Mesenchymal stem cell (in vitro differentiated cells and primary cell): ENCODE measurements around the gene PLEK.

ENCODE experiments used
- DNase-seq: peaks from one replicate; pipeline ENCODE4 v3.0.0-alpha.2; 2013
- H2AFZ ChIP-seq: one replicate; pipeline ENCODE4 v1.6.1; 2013; ENCODE audit warnings: low read depth, mild to moderate bottlenecking, control low read depth, inconsistent platforms, low read length, moderate library complexity
- H2AK5ac ChIP-seq: 2 replicates; pipeline ENCODE4 v1.6.1; 2013; ENCODE audit warnings: low read length, moderate library complexity, mild to moderate bottlenecking, inconsistent platforms; ENCODE audit not compliant: severe bottlenecking
- H2BK120ac ChIP-seq: one replicate; pipeline ENCODE4 v1.6.1; 2013; ENCODE audit warnings: low read depth, mild to moderate bottlenecking, inconsistent platforms, low read length, moderate library complexity
- H2BK12ac ChIP-seq, 2 experiments: one replicate each; pipeline ENCODE4 v1.6.1; 2013; ENCODE audit warnings: inconsistent platforms in 2 of 2, low read length in 2 of 2, mild to moderate bottlenecking in 2 of 2, moderate library complexity in 2 of 2, control low read depth in 1 of 2
- H2BK15ac ChIP-seq: one replicate; pipeline ENCODE4 v1.6.1; 2013; ENCODE audit warnings: mild to moderate bottlenecking, low read depth, inconsistent platforms; ENCODE audit not compliant: poor library complexity, severe bottlenecking
- H2BK5ac ChIP-seq: 2 replicates; pipeline ENCODE4 v1.6.1; 2013; ENCODE audit warnings: low read depth, mild to moderate bottlenecking, low read length, control low read depth, inconsistent platforms; ENCODE audit not compliant: poor library complexity, severe bottlenecking
- H3K14ac ChIP-seq, 2 experiments: one replicate each; pipeline ENCODE4 v1.6.1; 2013; ENCODE audit warnings: inconsistent platforms in 2 of 2, low read length in 2 of 2, control low read depth in 1 of 2, mild to moderate bottlenecking in 1 of 2, moderate library complexity in 1 of 2
- H3K18ac ChIP-seq, 2 experiments: one replicate each; pipeline ENCODE4 v1.6.1; 2013; ENCODE audit warnings: inconsistent platforms in 2 of 2, low read length in 2 of 2, control low read depth in 1 of 2, low read depth in 1 of 2, mild to moderate bottlenecking in 1 of 2
- H3K23ac ChIP-seq, 2 experiments: one replicate each; pipeline ENCODE4 v1.6.1; 2013; ENCODE audit warnings: inconsistent platforms in 2 of 2, low read length in 2 of 2, mild to moderate bottlenecking in 2 of 2, moderate library complexity in 2 of 2, control low read depth in 1 of 2
- H3K27ac ChIP-seq: 2 replicates; pipeline ENCODE4 v1.5.1; 2013; ENCODE audit warnings: mild to moderate bottlenecking, moderate library complexity, low read length, control low read depth, inconsistent platforms; ENCODE audit not compliant: poor library complexity, severe bottlenecking
- H3K27me3 ChIP-seq, 2 experiments: 2 replicates each; pipeline versions ENCODE4 v1.6.1 to v1.7.0; 2013; ENCODE audit warnings: low read length in 2 of 2, mild to moderate bottlenecking in 2 of 2, moderate library complexity in 2 of 2, control low read depth in 1 of 2, inconsistent platforms in 1 of 2; ENCODE audit not compliant: control insufficient read depth in 1 of 2, insufficient read depth in 1 of 2
- H3K36me3 ChIP-seq, 2 experiments: 2 replicates each; pipeline versions ENCODE4 v1.6.1 to v1.7.0; 2013; ENCODE audit warnings: low read length in 2 of 2, control low read depth in 1 of 2, inconsistent platforms in 1 of 2, low read depth in 1 of 2, mild to moderate bottlenecking in 1 of 2; ENCODE audit not compliant: insufficient read depth in 2 of 2, control insufficient read depth in 1 of 2
- H3K4ac ChIP-seq, 2 experiments: one replicate each; pipeline ENCODE4 v1.6.1; 2013; ENCODE audit warnings: inconsistent platforms in 2 of 2, low read length in 2 of 2, mild to moderate bottlenecking in 2 of 2, moderate library complexity in 2 of 2, control low read depth in 1 of 2, low read depth in 1 of 2
- H3K4me1 ChIP-seq: 2 replicates; pipeline ENCODE4 v1.6.1; 2013; ENCODE audit warnings: low read depth, low read length, control low read depth; ENCODE audit not compliant: control insufficient read depth, insufficient read depth
- H3K4me2 ChIP-seq: 2 replicates; pipeline ENCODE4 v1.6.1; 2013; ENCODE audit warnings: low read length, mild to moderate bottlenecking, inconsistent platforms; ENCODE audit not compliant: poor library complexity, severe bottlenecking
- H3K4me3 ChIP-seq, 2 experiments: 2 replicates each; pipeline versions ENCODE4 v1.5.1 to v1.7.0; 2013; ENCODE audit warnings: low read length in 2 of 2, mild to moderate bottlenecking in 2 of 2, control low read depth in 1 of 2, low read depth in 1 of 2; ENCODE audit not compliant: insufficient read depth in 1 of 2
- H3K79me1 ChIP-seq: replicated peaks from 2 replicates; pipeline ENCODE4 v1.6.1; 2013; ENCODE audit warnings: mild to moderate bottlenecking, control low read depth, low read length, inconsistent platforms; ENCODE audit not compliant: poor library complexity, severe bottlenecking
- H3K9ac ChIP-seq: 2 replicates; pipeline ENCODE4 v1.7.0; 2013; ENCODE audit warnings: mild to moderate bottlenecking, low read length, moderate library complexity
- H3K9me3 ChIP-seq: 2 replicates; pipeline ENCODE4 v1.7.0; 2013; ENCODE audit warnings: mild to moderate bottlenecking, low read length; ENCODE audit not compliant: control insufficient read depth
- H4K8ac ChIP-seq: one replicate; pipeline ENCODE4 v1.6.1; 2013; ENCODE audit warnings: inconsistent platforms, mild to moderate bottlenecking, low read length, moderate library complexity
- H4K91ac ChIP-seq: one replicate; pipeline ENCODE4 v1.6.1; 2013; ENCODE audit warnings: mild to moderate bottlenecking, low read length, inconsistent platforms
- WGBS: methylation state at CpG from one replicate; pipeline ENCODE4 v1.1.7; 2013; ENCODE audit warnings: mixed read lengths; 5-methylcytosine and 5-hydroxymethylcytosine counted together

Gene PLEK

DNA sequence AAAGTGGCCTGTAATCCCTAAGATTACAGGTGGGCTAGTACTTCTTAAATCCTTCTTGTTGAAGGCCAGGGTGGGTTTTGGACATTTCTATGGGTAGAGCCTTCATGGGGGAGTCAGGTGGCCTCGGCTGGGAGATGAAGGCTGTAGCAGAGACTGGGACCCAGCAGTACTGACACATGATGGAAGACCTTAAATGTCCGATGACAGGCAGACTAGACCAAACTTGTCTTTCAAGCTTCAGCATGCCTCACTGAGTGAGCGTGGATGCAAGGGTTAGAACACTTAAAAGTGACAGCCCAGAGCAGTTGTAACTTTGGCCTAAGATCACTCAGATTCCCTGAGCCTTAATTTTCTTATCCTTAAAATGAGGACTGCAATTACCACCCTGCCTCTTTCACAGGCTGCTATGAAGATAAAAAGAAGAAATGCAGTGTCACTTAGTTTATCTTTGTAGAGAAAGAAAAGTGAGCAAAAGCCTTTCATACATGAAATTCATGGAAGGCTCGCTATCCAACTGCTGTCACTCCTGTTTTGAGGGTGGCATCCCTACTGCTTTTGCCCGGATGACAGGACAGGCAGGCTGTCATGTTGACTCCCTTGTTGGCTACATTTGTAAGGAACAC is 19.5 kb downstream of the PLEK start:
- no peak overlapping the region for H2BK120ac ChIP-seq
- H3K36me3 ChIP-seq = no peaks in the 10 kb centered on the region
- no peak overlapping the region for H3K23ac ChIP-seq
- no peak overlapping the region for H3K4me2 ChIP-seq
- H3K27me3 ChIP-seq = peaks cover 33 to 42% of the 10 kb centered on the region in 2 experiments
- no peak overlapping the region for H4K8ac ChIP-seq
- no peak overlapping the region for H2AK5ac ChIP-seq
- no peak overlapping the region for H3K27ac ChIP-seq
- no peak overlapping the region for H3K4me3 ChIP-seq
- H3K4ac ChIP-seq = no peak overlapping the region
- no peak overlapping the region for H2AFZ ChIP-seq
- no peak overlapping the region for H2BK5ac ChIP-seq
- H3K9me3 ChIP-seq = no peaks in the 10 kb centered on the region
- DNase-seq = no peak
- H3K4me1 ChIP-seq = no peaks in the 10 kb centered on the region
- H3K18ac ChIP-seq = no peak overlapping the region
- no peak overlapping the region for H2BK12ac ChIP-seq
- H3K79me1 ChIP-seq = no peaks in the 10 kb centered on the region
- no peak overlapping the region for H4K91ac ChIP-seq
- H2BK15ac ChIP-seq = no peak overlapping the region
- H3K9ac ChIP-seq = no peak overlapping the region
- no peak overlapping the region for H3K14ac ChIP-seq
- 63% methylated on average over 5 of the region's 5 CpGs for WGBS

DNA sequence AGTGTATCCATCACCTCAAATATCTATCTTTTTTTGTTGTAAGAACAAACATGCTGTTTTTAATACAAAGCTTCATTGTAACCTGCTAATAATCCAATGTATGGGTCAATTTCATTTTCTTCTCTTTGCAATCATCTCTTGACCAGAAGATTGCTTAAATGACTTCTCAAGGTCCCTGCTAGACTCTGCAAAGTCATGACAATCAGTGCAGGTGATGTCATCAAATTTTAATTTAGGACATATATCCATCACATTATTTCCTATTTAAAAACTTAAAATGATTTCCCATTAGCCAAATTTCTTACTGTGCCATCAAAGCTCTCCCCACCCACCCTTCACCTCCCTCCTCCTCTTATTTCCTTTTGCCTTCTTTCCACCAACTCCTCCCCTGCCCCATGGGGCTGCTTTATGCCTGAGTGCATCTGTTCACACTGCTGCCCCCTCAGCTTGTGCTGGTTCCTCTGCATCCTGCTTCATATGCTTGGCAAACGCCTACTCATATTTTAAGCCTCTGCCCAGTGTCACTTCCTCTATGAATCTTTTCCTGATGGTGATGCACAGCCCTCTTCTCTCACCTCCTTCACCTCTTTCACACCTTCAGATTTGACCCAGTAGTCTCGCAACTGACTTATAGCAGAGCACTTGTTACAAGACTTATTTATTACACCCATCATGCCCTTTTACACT is 20.3 kb downstream of the PLEK start:
- Histone ChIP-seq H3K27ac (no peak overlapping the region), H3K4me2 (no peak overlapping the region), H2BK120ac (no peak overlapping the region), H2BK15ac (no peak overlapping the region), H3K14ac (no peak overlapping the region), H2BK5ac (no peak overlapping the region), H3K4me3 (no peak overlapping the region), H3K18ac (no peak overlapping the region), H2BK12ac (no peak overlapping the region), H3K4me1 (no peaks in the 10 kb centered on the region), H3K9me3 (no peaks in the 10 kb centered on the region), H3K4ac (no peak overlapping the region), H3K23ac (no peak overlapping the region), H4K8ac (no peak overlapping the region), H2AFZ (no peak overlapping the region), H2AK5ac (no peak overlapping the region), H3K27me3 (peaks cover 27 to 38% of the 10 kb centered on the region in 2 experiments), H3K36me3 (no peaks in the 10 kb centered on the region), H4K91ac (no peak overlapping the region), H3K79me1 (no peaks in the 10 kb centered on the region), H3K9ac (no peak overlapping the region)
- no peak for DNase-seq
- 58% methylated on average over 2 of the region's 2 CpGs for WGBS

DNA sequence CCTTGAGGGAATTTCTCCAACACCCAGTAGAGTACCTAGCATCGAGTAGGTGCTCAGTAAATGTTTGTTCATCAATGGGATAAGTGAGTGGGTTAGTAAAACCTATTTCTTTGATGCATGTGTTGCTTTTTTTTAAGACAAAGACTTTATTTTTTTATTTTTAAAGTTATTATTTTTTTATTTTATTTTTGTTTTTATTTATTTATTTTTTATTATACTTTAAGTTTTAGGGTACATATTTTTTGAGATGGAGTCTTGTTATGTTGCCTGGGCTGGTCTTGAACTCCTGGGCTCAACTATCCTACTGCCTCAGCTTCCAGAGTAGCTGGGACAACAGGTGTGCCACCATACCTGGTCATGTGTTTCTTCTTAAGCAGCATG is 20.8 kb downstream of the PLEK start:
- Histone ChIP-seq H2BK5ac (no peak overlapping the region), H2BK15ac (no peak overlapping the region), H3K79me1 (no peaks in the 10 kb centered on the region), H3K14ac (no peak overlapping the region), H3K36me3 (no peaks in the 10 kb centered on the region), H2AFZ (no peak overlapping the region), H3K18ac (no peak overlapping the region), H2AK5ac (no peak overlapping the region), H3K27ac (no peak overlapping the region), H3K4ac (no peak overlapping the region), H2BK120ac (no peak overlapping the region), H3K4me3 (no peak overlapping the region), H3K27me3 (peaks cover 27 to 38% of the 10 kb centered on the region in 2 experiments), H3K23ac (no peak overlapping the region), H4K8ac (no peak overlapping the region), H4K91ac (no peak overlapping the region), H2BK12ac (no peak overlapping the region), H3K4me2 (no peak overlapping the region), H3K9ac (no peak overlapping the region), H3K4me1 (no peaks in the 10 kb centered on the region), H3K9me3 (no peaks in the 10 kb centered on the region)
- no CpG with 5 or more reads among the region's 1 CpG for WGBS
- no peak for DNase-seq

DNA sequence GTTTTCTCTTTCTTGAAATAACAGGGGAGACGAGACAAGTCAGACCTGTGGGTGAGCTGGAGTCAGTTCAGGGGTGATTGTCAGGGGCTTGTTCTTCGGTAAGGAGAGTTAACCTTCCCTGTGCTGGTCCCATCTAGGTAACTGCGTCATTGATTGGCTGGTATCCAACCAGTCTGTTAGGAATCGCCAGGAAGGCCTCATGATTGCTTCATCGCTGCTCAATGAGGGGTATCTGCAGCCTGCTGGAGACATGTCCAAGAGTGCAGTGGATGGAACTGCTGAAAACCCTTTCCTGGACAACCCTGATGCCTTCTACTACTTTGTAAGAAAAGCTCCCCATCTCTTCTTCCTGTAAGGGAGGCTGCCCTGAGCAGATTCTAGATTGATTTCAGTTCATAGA is 21.3 kb downstream of the PLEK start:
- no peak overlapping the region for H3K14ac ChIP-seq
- no peaks in the 10 kb centered on the region for H3K4me1 ChIP-seq
- no peak overlapping the region for H3K4me2 ChIP-seq
- no peak overlapping the region for H3K18ac ChIP-seq
- no peak overlapping the region for H2BK12ac ChIP-seq
- no peak overlapping the region for H2BK120ac ChIP-seq
- H3K9me3 ChIP-seq = no peaks in the 10 kb centered on the region
- WGBS = 79% methylated on average over 5 of the region's 5 CpGs
- no peak overlapping the region for H2AK5ac ChIP-seq
- no peak overlapping the region for H2BK5ac ChIP-seq
- no peaks in the 10 kb centered on the region for H3K36me3 ChIP-seq
- no peak overlapping the region for H3K23ac ChIP-seq
- no peaks in the 10 kb centered on the region for H3K79me1 ChIP-seq
- no peak overlapping the region for H4K91ac ChIP-seq
- DNase-seq = no peak
- no peak overlapping the region for H3K4ac ChIP-seq
- H3K4me3 ChIP-seq = no peak overlapping the region
- no peak overlapping the region for H4K8ac ChIP-seq
- H3K27ac ChIP-seq = no peak overlapping the region
- H2AFZ ChIP-seq = no peak overlapping the region
- no peak overlapping the region for H3K9ac ChIP-seq
- H3K27me3 ChIP-seq = peaks cover 26 to 36% of the 10 kb centered on the region in 2 experiments
- H2BK15ac ChIP-seq = no peak overlapping the region
